Adrenal gland (tissue), 5 donors: ENCODE results near the gene RAD23A.

Experiments used
- CTCF ChIP-seq, 6 experiments: fragments of 450-650 bp in 4 of 6; fragments of 200-600 bp in 2 of 6; sonication (generic) in 1 of 6; IDR thresholded peaks; 1 replicate in 5 of 6; 2 replicates in 1 of 6; pipeline versions ENCODE4 v1.5.1 to v1.8.0; 2016 to 2021; ENCODE audit warnings: antibody characterized with exemption in 6 of 6, mild to moderate bottlenecking in 2 of 6, moderate library complexity in 1 of 6
- POLR2A ChIP-seq, 2 donors: fragments of 450-650 bp; IDR thresholded peaks; one replicate each; pipeline ENCODE4 v1.6.1; 2017; ENCODE audit warnings: antibody characterized with exemption in 2 of 2, mild to moderate bottlenecking in 2 of 2, moderate library complexity in 1 of 2
- donor health status: DM: no; HTN: no; CAD: no.

DNA sequence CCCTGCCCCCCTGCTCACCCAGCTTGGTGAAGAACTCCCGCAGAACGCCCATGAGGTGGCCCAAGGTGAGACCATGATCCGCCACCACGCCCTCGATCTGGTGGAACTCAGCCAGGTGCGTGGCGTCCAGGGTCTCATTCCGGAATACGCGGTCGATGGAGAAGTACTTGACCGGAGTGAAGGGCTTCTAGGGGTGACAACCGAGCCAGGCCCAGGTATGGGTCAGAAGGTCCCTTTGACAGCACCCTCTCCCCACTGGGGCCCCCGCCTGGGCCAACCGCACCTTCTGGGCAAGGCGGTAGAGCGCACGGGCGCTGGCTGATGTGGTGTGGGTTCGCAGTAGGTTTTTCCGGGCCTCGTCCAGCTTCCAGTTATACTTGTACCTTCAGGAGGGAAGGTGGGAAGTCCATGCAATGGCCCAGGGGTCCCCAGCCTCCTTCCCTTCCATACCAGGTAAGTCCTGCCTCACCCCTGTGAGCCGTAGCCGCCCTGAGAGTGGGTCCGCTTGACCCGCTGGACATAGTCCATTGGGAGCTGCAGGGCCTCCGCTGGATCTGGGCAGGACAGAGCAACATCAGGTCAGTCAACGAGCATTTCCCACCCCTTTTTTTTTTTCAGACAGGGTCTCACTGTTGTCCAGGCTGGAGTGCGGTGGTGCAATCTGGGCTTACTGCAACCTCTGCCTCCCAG is 20.9 kb upstream of the RAD23A start:
- TF ChIP-seq POLR2A (IDR thresholded peaks at IDR 0.05), result no peak
- TF ChIP-seq CTCF (IDR thresholded peaks at IDR 0.05), result no peak
